DND-41 (cell line): ENCODE data around the gene GOLGA8A.

Experiments used
- CTCF ChIP-seq: IDR thresholded peaks from 2 replicates; pipeline ENCODE4 v1.5.1; 2012; ENCODE audit warnings: borderline replicate concordance, low read length, moderate library complexity, mild to moderate bottlenecking; ENCODE audit not compliant: poor library complexity, severe bottlenecking; ENCODE audit errors: extremely low read depth
- EZH2 ChIP-seq: IDR thresholded peaks from 3 replicates; pipeline ENCODE4 v1.6.1; 2012; ENCODE audit warnings: borderline replicate concordance, low read depth, mild to moderate bottlenecking, moderate library complexity, low read length, inconsistent platforms; ENCODE audit not compliant: severe bottlenecking

- no peak for TF ChIP-seq CTCF
- TF ChIP-seq EZH2, result no peak
These were observed 43.8 kb upstream of the GOLGA8A start for GRCh38 chr15:34481370-34481769.
